ENCODE results near the gene ZCCHC13.
"Not testable (repeated sequence)": the region's sequence is repeated elsewhere in the genome, so short reads cannot be mapped to it uniquely, and the experiment has no call there.

The ZCCHC13 gene

GRCh38 chrX:74297766-74298165 is 6.2 kb upstream of the ZCCHC13 start:
- ChIA-PET POLR2A (no interaction called here), CTCF (no interaction called here)
- DNase-seq (ENCODE audit: extremely low spot score), result no peak
- TF ChIP-seq LEF1 (IDR thresholded peaks at IDR 0.05; ENCODE audit: borderline replicate concordance) (no peak), L3MBTL2 (conservative IDR thresholded peaks at IDR 0.05) (no peak), BHLHE40 (IDR thresholded peaks at IDR 0.05; ENCODE audit: borderline replicate concordance) (no peak), FOXA1 (IDR thresholded peaks at IDR 0.05) (no peak), ARNT (IDR thresholded peaks at IDR 0.05) (no peak), ZNF384 (IDR thresholded peaks at IDR 0.05) (no peak), TARDBP (IDR thresholded peaks at IDR 0.05) (no peak), ELF4 (IDR thresholded peaks at IDR 0.05) (no peak)

GRCh38 chrX:74300869-74301268 is 3.1 kb upstream of the ZCCHC13 start:
- CTCF ChIA-PET, result interaction anchor here (0.6 kb wide), 1 partner anchor 53 kb away, joined by 8 read pairs; no protein-coding TSS in a partner anchor
- POLR2A ChIA-PET, result no interaction called here
- TF ChIP-seq PKNOX1 (IDR thresholded peaks at IDR 0.05), result no peak
- TF ChIP-seq TARDBP (IDR thresholded peaks at IDR 0.05), result no peak
- no peak for TF ChIP-seq ARNT (IDR thresholded peaks at IDR 0.05)
- TF ChIP-seq FOXA1 (IDR thresholded peaks at IDR 0.05), result no peak
- TF ChIP-seq ZNF384 (IDR thresholded peaks at IDR 0.05), result no peak
- TF ChIP-seq HDGF (IDR thresholded peaks at IDR 0.05; ENCODE audit: borderline replicate concordance), result no peak
- TF ChIP-seq SUZ12 (IDR thresholded peaks at IDR 0.05), result no peak
- no peak for TF ChIP-seq FOXM1 (IDR thresholded peaks at IDR 0.05; ENCODE audit: borderline replicate concordance)
- TF ChIP-seq FOXK2 (IDR thresholded peaks at IDR 0.05), result no peak
- no peak for TF ChIP-seq BHLHE40 (IDR thresholded peaks at IDR 0.05; ENCODE audit: borderline replicate concordance)
- no peak for TF ChIP-seq LEF1 (IDR thresholded peaks at IDR 0.05; ENCODE audit: borderline replicate concordance)
- no peak for TF ChIP-seq L3MBTL2 (conservative IDR thresholded peaks at IDR 0.05)
- TF ChIP-seq CTBP1 (IDR thresholded peaks at IDR 0.05; ENCODE audit: borderline replicate concordance), result no peak
- TF ChIP-seq NFRKB (IDR thresholded peaks at IDR 0.05), result no peak

GRCh38 chrX:74318672-74319071 is 14.7 kb downstream of the ZCCHC13 start:
- CTCF ChIA-PET, result no interaction called here
- no peak for TF ChIP-seq CTBP1 (IDR thresholded peaks at IDR 0.05; ENCODE audit: borderline replicate concordance)

More at GRCh38 chrX:74300869-74301268, 3.1 kb upstream of the ZCCHC13 start:
- no peak for DNase-seq (ENCODE audit: extremely low spot score)

GRCh38 chrX:74319321-74319720 is 15.3 kb downstream of the ZCCHC13 start:
- POLR2A ChIA-PET; DNase-seq (ENCODE audit: extremely low spot score); CTCF ChIA-PET: not testable (repeated sequence)

More at GRCh38 chrX:74318672-74319071, 14.7 kb downstream of the ZCCHC13 start:
- POLR2A ChIA-PET, result no interaction called here
- no peak for DNase-seq (ENCODE audit: extremely low spot score)

- ChIA-PET CTCF (no interaction called here), POLR2A (no interaction called here)
- DNase-seq (ENCODE audit: extremely low spot score), result no peak
- TF ChIP-seq NFRKB (IDR thresholded peaks at IDR 0.05) (no peak), PKNOX1 (IDR thresholded peaks at IDR 0.05) (no peak), FOXA1 (IDR thresholded peaks at IDR 0.05) (no peak), ZNF384 (IDR thresholded peaks at IDR 0.05) (no peak), L3MBTL2 (conservative IDR thresholded peaks at IDR 0.05) (no peak), CTBP1 (IDR thresholded peaks at IDR 0.05; ENCODE audit: borderline replicate concordance) (no peak), FOXM1 (IDR thresholded peaks at IDR 0.05; ENCODE audit: borderline replicate concordance) (no peak), TARDBP (IDR thresholded peaks at IDR 0.05) (no peak), ARNT (IDR thresholded peaks at IDR 0.05) (no peak), HDGF (IDR thresholded peaks at IDR 0.05; ENCODE audit: borderline replicate concordance) (no peak), SUZ12 (IDR thresholded peaks at IDR 0.05) (no peak), SP1 (IDR thresholded peaks at IDR 0.05) (no peak), LEF1 (IDR thresholded peaks at IDR 0.05; ENCODE audit: borderline replicate concordance) (no peak)
These were observed 17.2 kb downstream of the ZCCHC13 start for GRCh38 chrX:74321191-74321590.

- no peak for DNase-seq (ENCODE audit: extremely low spot score)
- POLR2A ChIA-PET, result no interaction called here
- no peak for TF ChIP-seq FOXA1 (IDR thresholded peaks at IDR 0.05)
- no peak for TF ChIP-seq SP1 (IDR thresholded peaks at IDR 0.05)
- TF ChIP-seq CTBP1 (IDR thresholded peaks at IDR 0.05; ENCODE audit: borderline replicate concordance), result no peak
- TF ChIP-seq FOXK2 (IDR thresholded peaks at IDR 0.05), result no peak
- no peak for TF ChIP-seq LEF1 (IDR thresholded peaks at IDR 0.05; ENCODE audit: borderline replicate concordance)
- TF ChIP-seq L3MBTL2 (conservative IDR thresholded peaks at IDR 0.05), result no peak
- TF ChIP-seq BHLHE40 (IDR thresholded peaks at IDR 0.05; ENCODE audit: borderline replicate concordance), result no peak
- TF ChIP-seq PKNOX1 (IDR thresholded peaks at IDR 0.05), result no peak
- no peak for TF ChIP-seq TARDBP (IDR thresholded peaks at IDR 0.05)
- TF ChIP-seq NFRKB (IDR thresholded peaks at IDR 0.05), result no peak
- TF ChIP-seq ELF4 (IDR thresholded peaks at IDR 0.05), result no peak
- TF ChIP-seq SUZ12 (IDR thresholded peaks at IDR 0.05), result no peak
- TF ChIP-seq ARNT (IDR thresholded peaks at IDR 0.05), result no peak
- no peak for TF ChIP-seq ZNF384 (IDR thresholded peaks at IDR 0.05)
- TF ChIP-seq FOXM1 (IDR thresholded peaks at IDR 0.05; ENCODE audit: borderline replicate concordance), result no peak
- TF ChIP-seq HDGF (IDR thresholded peaks at IDR 0.05; ENCODE audit: borderline replicate concordance), result no peak
- CTCF ChIA-PET, result no interaction called here
These were observed 20.2 kb downstream of the ZCCHC13 start for GRCh38 chrX:74324131-74324530.
